Activated CD8-positive, alpha-beta memory T cell treated with anti-CD3 and anti-CD28 coated beads for 4 hours (primary cell): ENCODE data around the gene CCDC149.

Source experiments
- DNase-seq, 2 donors: peaks; one replicate each; pipeline ENCODE4 v3.0.0-alpha.2; 2020; ENCODE audit warnings: low read depth in 2 of 2

CCDC149 gene

GRCh38 chr4:24777536-24778463 lies 135.0 kb downstream of the CCDC149 start:
- no peak for DNase-seq

GRCh38 chr4:24775750-24776149 lies 137.1 kb downstream of the CCDC149 start:
- DNase-seq: no peak

- DNase-seq: no peak
Measured at GRCh38 chr4:24775032-24775605, 137.7 kb downstream of the CCDC149 start.

GRCh38 chr4:24774452-24774851 lies 138.4 kb downstream of the CCDC149 start:
- no peak for DNase-seq

GRCh38 chr4:24772952-24773351 lies 139.9 kb downstream of the CCDC149 start:
- no peak for DNase-seq

- no peak for DNase-seq
Measured at GRCh38 chr4:24772061-24772705, 140.7 kb downstream of the CCDC149 start.

GRCh38 chr4:24771241-24771640 lies 141.6 kb downstream of the CCDC149 start:
- no peak for DNase-seq

- DNase-seq: no peak
Measured at GRCh38 chr4:24770667-24771066, 142.2 kb downstream of the CCDC149 start.

- no peak for DNase-seq
Measured at GRCh38 chr4:24770032-24770584, 142.7 kb downstream of the CCDC149 start.

GRCh38 chr4:24769571-24769970 lies 143.3 kb downstream of the CCDC149 start:
- DNase-seq: no peak

- DNase-seq: no peak
Measured at GRCh38 chr4:24768604-24769003, 144.2 kb downstream of the CCDC149 start.

GRCh38 chr4:24768006-24768405 lies 144.8 kb downstream of the CCDC149 start:
- no peak for DNase-seq

GRCh38 chr4:24765376-24765988 lies 147.4 kb downstream of the CCDC149 start:
- DNase-seq: no peak

GRCh38 chr4:24764345-24764744 lies 148.5 kb downstream of the CCDC149 start:
- DNase-seq: no peak

- no peak for DNase-seq
Measured at GRCh38 chr4:24763631-24764297, 149.1 kb downstream of the CCDC149 start.
